Caco-2 (cell line): ENCODE results near the gene MRTFA. TPM values are rescaled to one million over a fixed set of nuclear protein-coding genes. Genes with fewer than 3 reads are reported as not detected.

Source experiments
- BruUV-seq: library from RNA; stranded (reverse); fragments of 400-500 nt; replicated peaks from 2 replicates; lab custom pipeline; 2021; lab: Mats Ljungman, UMichigan
- CTCF ChIA-PET: fragments of 300-600 bp; sonication (Branson Sonifier 250); formaldehyde crosslinking; loops from one replicate; lab custom pipeline; 2022; ENCODE audit warnings: antibody characterized with exemption; lab: Charles Lee
- POLR2A ChIA-PET: fragments of 300-600 bp; sonication (Branson Sonifier 250); formaldehyde crosslinking; loops from one replicate; lab custom pipeline; 2022; ENCODE audit warnings: antibody characterized with exemption; lab: Charles Lee
- DNase-seq, 2 experiments: peaks; one replicate each; pipeline versions ENCODE4 v3.0.0 to v3.0.0-alpha.2; 2020 to 2022
- H3K27me3 ChIP-seq: replicated peaks from 2 replicates; pipeline ENCODE4 v1.6.0; 2011; ENCODE audit warnings: low read length; ENCODE audit not compliant: control insufficient read depth, insufficient read depth
- H3K36me3 ChIP-seq: 2 replicates; pipeline ENCODE4 v1.5.1; 2011; ENCODE audit warnings: low read length; ENCODE audit not compliant: control insufficient read depth, insufficient read depth
- H3K4me1 ChIP-seq: fragments of 250-450 bp; sonication (Bioruptor Pico); 2 replicates; pipeline ENCODE4 v1.5.1; 2020; ENCODE audit warnings: mild to moderate bottlenecking
- H3K4me3 ChIP-seq: 2 replicates; pipeline ENCODE4 v1.5.1; 2011; ENCODE audit warnings: low read depth, mild to moderate bottlenecking, control low read depth, low read length
- H3K9me3 ChIP-seq: fragments of 250-450 bp; sonication (Bioruptor Pico); 2 replicates; pipeline ENCODE4 v1.5.1; 2020; ENCODE audit warnings: mild to moderate bottlenecking, moderate library complexity
- H3K27ac Mint-ChIP-seq: one replicate; pipeline ENCODE4 v1.8.0; 2022; ENCODE audit warnings: mixed read lengths; ENCODE audit not compliant: unreplicated experiment
- H3K27me3 Mint-ChIP-seq: one replicate; pipeline ENCODE4 v1.8.0; 2022; ENCODE audit warnings: mixed read lengths; ENCODE audit not compliant: insufficient read depth, unreplicated experiment
- H3K36me3 Mint-ChIP-seq: one replicate; pipeline ENCODE4 v1.8.0; 2022; ENCODE audit warnings: mild to moderate bottlenecking, mixed read lengths; ENCODE audit not compliant: insufficient read depth, unreplicated experiment
- H3K4me1 Mint-ChIP-seq: one replicate; pipeline ENCODE4 v1.8.0; 2022; ENCODE audit warnings: low read depth, mixed read lengths; ENCODE audit not compliant: unreplicated experiment
- H3K4me3 Mint-ChIP-seq: one replicate; pipeline ENCODE4 v1.8.0; 2022; ENCODE audit warnings: mild to moderate bottlenecking, moderate library complexity, mixed read lengths; ENCODE audit not compliant: unreplicated experiment
- H3K9me3 Mint-ChIP-seq: one replicate; pipeline ENCODE4 v1.8.0; 2022; ENCODE audit warnings: mixed read lengths; ENCODE audit not compliant: unreplicated experiment
- CTCF ChIP-seq, 2 experiments: fragments of 200-600 bp in 1 of 2; IDR thresholded peaks; 1 replicate in 1 of 2; 2 replicates in 1 of 2; pipeline versions ENCODE4 v1.5.1 to v1.8.0; 2011 to 2022; ENCODE audit warnings: antibody characterized with exemption in 1 of 2, control low read depth in 1 of 2, inconsistent platforms in 1 of 2, low read depth in 1 of 2, low read length in 1 of 2, mild to moderate bottlenecking in 1 of 2, moderate library complexity in 1 of 2; ENCODE audit not compliant: insufficient read depth in 1 of 2, severe bottlenecking in 1 of 2, unreplicated experiment in 1 of 2
- intact Hi-C: fragments of 100-400 bp; cut with micrococcal nuclease; formaldehyde crosslinking; loops from one replicate; pipeline ENCODE4 v1.10.0; 2022; ENCODE audit not compliant: unreplicated experiment
- total RNA-seq: library from RNA; stranded (reverse); gene quantifications from 2 replicates; pipeline ENCODE4 v1.2.3, GENCODE V29; 2022

MRTFA gene
- total RNA-seq, 1 experiment from 2014 or later, result 38.7 TPM

- no peaks in the 10 kb centered on the region for H3K4me1 Mint-ChIP-seq
- H3K27ac Mint-ChIP-seq, result no peak overlapping the region
- H3K27me3 ChIP-seq, result no peaks in the 10 kb centered on the region
- H3K4me1 ChIP-seq, result no peaks in the 10 kb centered on the region
- no TSS peak for BruUV-seq
- peaks cover 23% of the 10 kb centered on the region for H3K36me3 Mint-ChIP-seq
- intact Hi-C loops, result no loop called here
- ChIA-PET CTCF (no interaction called here), POLR2A (interaction anchor here (0.6 kb wide), 1 partner anchor 33 kb away, joined by 3 read pairs; no protein-coding TSS in a partner anchor)
- H3K4me3 Mint-ChIP-seq, result no peak overlapping the region
- H3K4me3 ChIP-seq, result no peak overlapping the region
- DNase-seq, result no peak
- TF ChIP-seq CTCF (IDR thresholded peaks at IDR 0.05; ENCODE audit: insufficient read depth in 1 of 2, low read depth in 1 of 2, low read length in 1 of 2, severe bottlenecking in 1 of 2, unreplicated experiment in 1 of 2), result no peak
- no peaks in the 10 kb centered on the region for H3K9me3 ChIP-seq
- H3K9me3 Mint-ChIP-seq, result no peaks in the 10 kb centered on the region
- H3K27me3 Mint-ChIP-seq, result no peaks in the 10 kb centered on the region
- 0 out of 2 replicates have a peak, but pooled peaks cover 1% of the 10 kb centered on the region for H3K36me3 ChIP-seq
Observed at GRCh38 chr22:40421082-40421350, 215.5 kb downstream of the MRTFA start.

- intact Hi-C loops, result no loop called here
- H3K4me3 Mint-ChIP-seq, result no peak overlapping the region
- H3K27me3 ChIP-seq, result no peaks in the 10 kb centered on the region
- H3K9me3 Mint-ChIP-seq, result no peaks in the 10 kb centered on the region
- H3K4me3 ChIP-seq, result no peak overlapping the region
- TF ChIP-seq CTCF (IDR thresholded peaks at IDR 0.05; ENCODE audit: insufficient read depth in 1 of 2, low read depth in 1 of 2, low read length in 1 of 2, severe bottlenecking in 1 of 2, unreplicated experiment in 1 of 2), result no peak
- 0 out of 2 replicates have a peak, but pooled peaks cover 1% of the 10 kb centered on the region for H3K36me3 ChIP-seq
- DNase-seq, result no peak
- no peaks in the 10 kb centered on the region for H3K27me3 Mint-ChIP-seq
- H3K36me3 Mint-ChIP-seq, result peaks cover 28% of the 10 kb centered on the region
- ChIA-PET POLR2A (no interaction called here), CTCF (interaction anchor here (0.5 to 1.2 kb wide), 2 partner anchors 16 to 137 kb away, joined by 3 to 6 read pairs; no protein-coding TSS in a partner anchor)
- no TSS peak for BruUV-seq
- no peaks in the 10 kb centered on the region for H3K4me1 ChIP-seq
- H3K27ac Mint-ChIP-seq, result no peak overlapping the region
- no peaks in the 10 kb centered on the region for H3K9me3 ChIP-seq
- no peaks in the 10 kb centered on the region for H3K4me1 Mint-ChIP-seq
Observed at GRCh38 chr22:40420341-40421081, 216.0 kb downstream of the MRTFA start.

GRCh38 chr22:40419718-40420117, 216.8 kb downstream of the MRTFA start:
- Histone ChIP-seq H3K4me1 (no peaks in the 10 kb centered on the region), H3K4me3 (no peak overlapping the region), H3K9me3 (no peaks in the 10 kb centered on the region), H3K27me3 (no peaks in the 10 kb centered on the region), H3K36me3 (0 out of 2 replicates have a peak, but pooled peaks cover 1% of the 10 kb centered on the region)
- CTCF ChIA-PET, result interaction anchor here (0.5 to 1.2 kb wide), 2 partner anchors 17 to 138 kb away, joined by 3 to 6 read pairs; no protein-coding TSS in a partner anchor
- no peaks in the 10 kb centered on the region for H3K4me1 Mint-ChIP-seq
- H3K9me3 Mint-ChIP-seq, result no peaks in the 10 kb centered on the region
- no peak for TF ChIP-seq CTCF (IDR thresholded peaks at IDR 0.05; ENCODE audit: insufficient read depth in 1 of 2, low read depth in 1 of 2, low read length in 1 of 2, severe bottlenecking in 1 of 2, unreplicated experiment in 1 of 2)
- no peak overlapping the region for H3K27ac Mint-ChIP-seq
- intact Hi-C loops, result no loop called here
- H3K27me3 Mint-ChIP-seq, result no peaks in the 10 kb centered on the region
- peaks cover 28% of the 10 kb centered on the region for H3K36me3 Mint-ChIP-seq
- no peak overlapping the region for H3K4me3 Mint-ChIP-seq
- no TSS peak for BruUV-seq
- POLR2A ChIA-PET, result interaction anchor here (0.6 kb wide), 1 partner anchor 12 kb away, joined by 5 read pairs; no protein-coding TSS in a partner anchor
- no peak for DNase-seq
